Activated effector memory CD4-positive, alpha-beta T cell treated with anti-CD3 and anti-CD28 coated beads, Interleukin-2, amount 50 U/mL, for 16 hours (primary cell): ENCODE data around the gene PA2G4.
"Not testable (repeated sequence)": the region's sequence is repeated elsewhere in the genome, so short reads cannot be mapped to it uniquely, and the experiment has no call there.

ENCODE experiments used
- DNase-seq: peaks from one replicate; pipeline ENCODE4 v3.0.0-alpha.2; 2020

The PA2G4 gene

DNA sequence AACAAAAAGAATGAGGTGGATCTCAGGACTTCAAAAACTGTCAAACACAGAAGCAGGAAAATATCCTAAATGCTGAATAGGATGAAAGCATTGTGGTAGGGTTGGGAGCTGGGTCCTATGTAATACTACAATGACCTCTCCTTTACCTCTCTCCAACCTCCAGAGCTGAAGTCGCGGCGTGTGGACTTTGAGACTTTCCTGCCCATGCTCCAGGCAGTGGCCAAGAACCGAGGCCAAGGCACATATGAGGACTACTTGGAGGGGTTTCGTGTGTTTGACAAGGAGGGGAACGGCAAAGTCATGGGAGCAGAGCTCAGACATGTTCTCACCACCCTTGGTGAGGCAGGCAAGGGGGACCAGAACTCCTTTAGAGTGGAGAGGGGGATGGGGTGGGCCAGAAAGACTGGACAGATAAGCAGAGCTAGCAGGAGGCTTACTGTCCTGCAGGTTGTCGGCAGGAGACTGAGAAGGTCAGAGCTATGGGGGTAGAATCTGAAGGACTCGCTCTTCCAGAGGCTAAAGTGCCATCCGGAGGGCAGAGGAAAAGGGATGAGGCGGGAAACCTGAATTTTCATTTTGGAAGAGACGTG, 51.0 kb downstream of the PA2G4 start:
- DNase-seq = no peak

GRCh38 chr12:56156464-56157200, 52.3 kb downstream of the PA2G4 start:
- not testable (repeated sequence) for DNase-seq

GRCh38 chr12:56157201-56158028, 53.1 kb downstream of the PA2G4 start:
- peak; percentile 84 for DNase-seq

- peak; percentile 95 for DNase-seq
Measured at GRCh38 chr12:56158029-56158925, 53.9 kb downstream of the PA2G4 start, which contains the start of gene MYL6. TSS of gene MYL6 (plus strand) at chr12:56158359. CDS start at chr12:56158402, 43 bp downstream.

DNA sequence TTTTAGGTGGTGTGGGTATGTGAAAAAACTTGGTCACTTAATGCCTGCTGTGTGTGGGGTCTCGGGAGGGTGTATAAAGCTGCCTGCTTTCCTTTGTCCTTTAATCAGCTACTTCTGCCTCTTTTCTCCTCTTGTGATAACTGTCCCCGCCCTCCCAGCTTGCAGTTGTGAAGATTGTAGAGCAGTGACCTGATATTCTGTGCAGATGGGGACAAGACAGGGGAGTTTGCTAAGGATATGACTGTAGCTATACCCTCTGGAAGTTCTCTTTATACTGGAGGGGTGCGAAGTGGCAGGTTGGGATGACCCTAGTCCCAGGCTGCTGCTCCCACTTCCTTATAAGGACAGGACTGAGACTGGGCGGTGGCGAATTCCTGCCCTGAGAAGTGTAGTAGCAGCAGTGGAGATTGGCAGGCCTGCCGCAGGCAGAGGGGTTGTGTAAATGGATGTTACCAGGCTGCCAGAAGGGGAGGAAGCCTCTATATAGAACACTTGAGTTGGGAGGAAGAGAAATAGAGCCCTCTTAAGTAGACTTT, 54.6 kb downstream of the PA2G4 start:
- peak; percentile 73 for DNase-seq

DNA sequence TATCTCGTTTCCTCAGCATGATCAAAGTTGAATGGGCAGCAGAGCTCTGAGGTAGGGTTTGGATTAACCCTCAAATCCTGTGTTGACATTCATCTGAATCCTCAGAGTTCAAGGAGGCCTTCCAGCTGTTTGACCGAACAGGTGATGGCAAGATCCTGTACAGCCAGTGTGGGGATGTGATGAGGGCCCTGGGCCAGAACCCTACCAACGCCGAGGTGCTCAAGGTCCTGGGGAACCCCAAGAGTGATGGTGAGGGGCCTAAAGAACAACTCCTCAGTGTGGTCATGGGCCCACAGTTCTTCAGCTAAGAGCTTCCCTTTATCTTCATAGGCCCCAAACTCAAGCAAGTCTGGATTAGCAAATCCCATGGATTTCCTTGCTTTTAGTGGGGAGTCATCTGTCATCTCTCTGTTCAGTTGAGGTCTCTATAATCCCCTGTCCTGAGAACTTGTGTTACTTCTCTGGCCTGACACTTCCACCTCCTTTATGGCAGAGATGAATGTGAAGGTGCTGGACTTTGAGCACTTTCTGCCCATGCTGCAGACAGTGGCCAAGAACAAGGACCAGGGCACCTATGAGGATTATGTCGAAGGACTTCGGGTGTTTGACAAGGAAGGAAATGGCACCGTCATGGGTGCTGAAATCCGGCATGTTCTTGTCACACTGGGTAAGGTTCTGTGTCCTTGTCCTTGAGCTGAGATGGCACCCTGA, 55.3 kb downstream of the PA2G4 start:
- DNase-seq = no peak

DNA sequence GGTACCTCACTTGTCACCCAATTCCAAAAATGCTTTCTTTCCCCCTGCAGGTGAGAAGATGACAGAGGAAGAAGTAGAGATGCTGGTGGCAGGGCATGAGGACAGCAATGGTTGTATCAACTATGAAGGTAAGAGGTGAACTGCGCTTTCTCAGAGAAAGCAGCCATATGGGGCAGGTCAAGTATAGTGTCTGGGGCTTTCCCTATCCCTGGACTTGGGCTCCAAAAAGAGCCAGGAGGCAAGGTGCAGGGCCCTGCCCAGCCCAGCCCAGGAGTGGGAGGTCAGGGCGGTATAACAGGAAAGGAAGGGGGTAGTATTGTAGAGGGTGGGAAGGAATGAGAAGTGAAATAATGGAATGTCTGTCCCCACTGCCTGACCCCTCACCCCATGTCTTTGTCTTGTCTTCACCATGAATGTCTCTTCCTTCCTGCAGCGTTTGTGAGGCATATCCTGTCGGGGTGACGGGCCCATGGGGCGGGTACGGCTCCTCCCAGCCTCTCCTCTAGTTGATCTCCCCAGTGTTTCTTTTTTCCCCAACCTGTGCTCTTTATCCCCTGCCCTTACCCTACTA, 55.9 kb downstream of the PA2G4 start:
- DNase-seq = peak; percentile 87

DNA sequence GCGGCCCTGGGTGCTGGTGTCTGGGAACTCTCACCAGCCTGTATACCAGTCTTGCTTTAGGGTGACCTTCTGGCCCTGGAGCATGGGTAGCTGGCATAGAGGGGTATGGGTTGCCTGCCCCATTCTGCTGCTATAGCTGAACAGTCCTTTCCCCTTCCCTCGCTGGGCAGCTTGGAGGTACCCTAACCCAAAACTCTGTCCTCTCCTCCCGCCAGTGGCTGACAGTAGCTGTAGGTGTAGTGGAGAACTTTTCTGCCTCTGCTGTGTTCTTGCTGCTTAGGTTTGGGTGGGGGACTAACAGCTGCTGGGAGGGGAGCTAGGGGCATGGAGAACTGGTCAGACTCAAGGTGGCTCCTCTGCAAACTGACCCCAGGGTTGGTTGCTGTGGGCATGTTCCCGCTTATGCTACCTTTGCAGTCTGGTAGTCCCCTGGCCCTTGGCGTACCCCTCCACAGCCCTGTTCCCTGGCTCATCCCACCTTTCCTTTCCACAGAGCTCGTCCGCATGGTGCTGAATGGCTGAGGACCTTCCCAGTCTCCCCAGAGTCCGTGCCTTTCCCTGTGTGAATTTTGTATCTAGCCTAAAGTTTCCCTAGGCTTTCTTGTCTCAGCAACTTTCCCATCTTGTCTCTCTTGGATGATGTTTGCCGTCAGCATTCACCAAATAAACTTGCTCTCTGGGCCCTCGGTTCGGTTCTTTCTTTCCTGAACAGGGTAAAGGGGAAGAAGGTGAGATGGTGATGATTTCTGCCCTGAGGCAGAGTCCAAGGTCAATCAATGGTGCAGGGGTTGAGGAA, 56.7 kb downstream of the PA2G4 start:
- no peak for DNase-seq

GRCh38 chr12:56161690-56162351, 57.5 kb downstream of the PA2G4 start:
- no peak for DNase-seq

- no peak for DNase-seq
Measured at GRCh38 chr12:56162468-56163290, 58.3 kb downstream of the PA2G4 start.
